ENCODE results near the gene CTNND2.

DNA sequence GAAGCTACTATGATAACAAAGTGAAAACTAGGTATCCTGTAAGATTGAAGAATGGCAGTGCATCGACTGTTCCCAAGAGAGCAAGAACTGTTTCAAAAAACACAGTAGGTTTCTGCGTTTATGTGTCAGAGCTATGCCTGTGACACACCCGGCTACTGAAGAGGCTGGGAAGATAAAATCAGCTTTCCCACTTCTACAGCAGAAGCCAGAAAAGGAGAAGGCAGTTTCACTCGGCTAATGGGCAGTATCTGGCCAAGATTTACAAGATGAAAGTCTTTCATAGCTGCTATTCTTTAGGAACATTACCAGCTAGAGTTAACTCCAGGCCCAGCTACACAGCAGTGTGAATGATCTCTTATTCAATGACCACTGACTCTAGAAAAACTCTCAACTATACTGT, 195.2 kb downstream of the CTNND2 start:
- TF ChIP-seq GABPA (IDR thresholded peaks at IDR 0.05 in 1 of 2, conservative IDR thresholded peaks at IDR 0.05 in 1 of 2) (no peak), SP1 (IDR thresholded peaks at IDR 0.05) (no peak), TAF1 (conservative IDR thresholded peaks at IDR 0.05) (no peak), RAD21 (IDR thresholded peaks at IDR 0.05) (no peak), EGR1 (IDR thresholded peaks at IDR 0.05; ENCODE audit: low read depth in 2 of 2) (no peak), JUND (IDR thresholded peaks at IDR 0.05) (no peak)
- TF ChIP-seq, protein P1, sequence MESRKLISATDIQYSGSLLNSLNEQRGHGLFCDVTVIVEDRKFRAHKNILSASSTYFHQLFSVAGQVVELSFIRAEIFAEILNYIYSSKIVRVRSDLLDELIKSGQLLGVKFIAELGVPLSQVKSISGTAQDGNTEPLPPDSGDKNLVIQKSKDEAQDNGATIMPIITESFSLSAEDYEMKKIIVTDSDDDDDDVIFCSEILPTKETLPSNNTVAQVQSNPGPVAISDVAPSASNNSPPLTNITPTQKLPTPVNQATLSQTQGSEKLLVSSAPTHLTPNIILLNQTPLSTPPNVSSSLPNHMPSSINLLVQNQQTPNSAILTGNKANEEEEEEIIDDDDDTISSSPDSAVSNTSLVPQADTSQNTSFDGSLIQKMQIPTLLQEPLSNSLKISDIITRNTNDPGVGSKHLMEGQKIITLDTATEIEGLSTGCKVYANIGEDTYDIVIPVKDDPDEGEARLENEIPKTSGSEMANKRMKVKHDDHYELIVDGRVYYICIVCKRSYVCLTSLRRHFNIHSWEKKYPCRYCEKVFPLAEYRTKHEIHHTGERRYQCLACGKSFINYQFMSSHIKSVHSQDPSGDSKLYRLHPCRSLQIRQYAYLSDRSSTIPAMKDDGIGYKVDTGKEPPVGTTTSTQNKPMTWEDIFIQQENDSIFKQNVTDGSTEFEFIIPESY (IDR thresholded peaks at IDR 0.05) = no peak
- TF ChIP-seq, protein P2, sequence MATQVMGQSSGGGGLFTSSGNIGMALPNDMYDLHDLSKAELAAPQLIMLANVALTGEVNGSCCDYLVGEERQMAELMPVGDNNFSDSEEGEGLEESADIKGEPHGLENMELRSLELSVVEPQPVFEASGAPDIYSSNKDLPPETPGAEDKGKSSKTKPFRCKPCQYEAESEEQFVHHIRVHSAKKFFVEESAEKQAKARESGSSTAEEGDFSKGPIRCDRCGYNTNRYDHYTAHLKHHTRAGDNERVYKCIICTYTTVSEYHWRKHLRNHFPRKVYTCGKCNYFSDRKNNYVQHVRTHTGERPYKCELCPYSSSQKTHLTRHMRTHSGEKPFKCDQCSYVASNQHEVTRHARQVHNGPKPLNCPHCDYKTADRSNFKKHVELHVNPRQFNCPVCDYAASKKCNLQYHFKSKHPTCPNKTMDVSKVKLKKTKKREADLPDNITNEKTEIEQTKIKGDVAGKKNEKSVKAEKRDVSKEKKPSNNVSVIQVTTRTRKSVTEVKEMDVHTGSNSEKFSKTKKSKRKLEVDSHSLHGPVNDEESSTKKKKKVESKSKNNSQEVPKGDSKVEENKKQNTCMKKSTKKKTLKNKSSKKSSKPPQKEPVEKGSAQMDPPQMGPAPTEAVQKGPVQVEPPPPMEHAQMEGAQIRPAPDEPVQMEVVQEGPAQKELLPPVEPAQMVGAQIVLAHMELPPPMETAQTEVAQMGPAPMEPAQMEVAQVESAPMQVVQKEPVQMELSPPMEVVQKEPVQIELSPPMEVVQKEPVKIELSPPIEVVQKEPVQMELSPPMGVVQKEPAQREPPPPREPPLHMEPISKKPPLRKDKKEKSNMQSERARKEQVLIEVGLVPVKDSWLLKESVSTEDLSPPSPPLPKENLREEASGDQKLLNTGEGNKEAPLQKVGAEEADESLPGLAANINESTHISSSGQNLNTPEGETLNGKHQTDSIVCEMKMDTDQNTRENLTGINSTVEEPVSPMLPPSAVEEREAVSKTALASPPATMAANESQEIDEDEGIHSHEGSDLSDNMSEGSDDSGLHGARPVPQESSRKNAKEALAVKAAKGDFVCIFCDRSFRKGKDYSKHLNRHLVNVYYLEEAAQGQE (IDR thresholded peaks at IDR 0.05) = no peak
- TF ChIP-seq, protein P3, sequence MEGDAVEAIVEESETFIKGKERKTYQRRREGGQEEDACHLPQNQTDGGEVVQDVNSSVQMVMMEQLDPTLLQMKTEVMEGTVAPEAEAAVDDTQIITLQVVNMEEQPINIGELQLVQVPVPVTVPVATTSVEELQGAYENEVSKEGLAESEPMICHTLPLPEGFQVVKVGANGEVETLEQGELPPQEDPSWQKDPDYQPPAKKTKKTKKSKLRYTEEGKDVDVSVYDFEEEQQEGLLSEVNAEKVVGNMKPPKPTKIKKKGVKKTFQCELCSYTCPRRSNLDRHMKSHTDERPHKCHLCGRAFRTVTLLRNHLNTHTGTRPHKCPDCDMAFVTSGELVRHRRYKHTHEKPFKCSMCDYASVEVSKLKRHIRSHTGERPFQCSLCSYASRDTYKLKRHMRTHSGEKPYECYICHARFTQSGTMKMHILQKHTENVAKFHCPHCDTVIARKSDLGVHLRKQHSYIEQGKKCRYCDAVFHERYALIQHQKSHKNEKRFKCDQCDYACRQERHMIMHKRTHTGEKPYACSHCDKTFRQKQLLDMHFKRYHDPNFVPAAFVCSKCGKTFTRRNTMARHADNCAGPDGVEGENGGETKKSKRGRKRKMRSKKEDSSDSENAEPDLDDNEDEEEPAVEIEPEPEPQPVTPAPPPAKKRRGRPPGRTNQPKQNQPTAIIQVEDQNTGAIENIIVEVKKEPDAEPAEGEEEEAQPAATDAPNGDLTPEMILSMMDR (IDR thresholded peaks at IDR 0.05; ENCODE audit: low read depth, low read length, missing input control) = no peak
- TF ChIP-seq, protein P4, sequence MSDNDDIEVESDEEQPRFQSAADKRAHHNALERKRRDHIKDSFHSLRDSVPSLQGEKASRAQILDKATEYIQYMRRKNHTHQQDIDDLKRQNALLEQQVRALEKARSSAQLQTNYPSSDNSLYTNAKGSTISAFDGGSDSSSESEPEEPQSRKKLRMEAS (IDR thresholded peaks at IDR 0.05) = no peak
